ENCODE data around the gene OGG1.

Gene OGG1

GRCh38 chr3:9786825-9787669 is 37.3 kb downstream of the OGG1 start:
- peak; percentile 82 for DNase-seq

- peak; percentile 38 for DNase-seq
These were observed 38.0 kb downstream of the OGG1 start for GRCh38 chr3:9787714-9788113.

- no peak for DNase-seq
These were observed 41.4 kb downstream of the OGG1 start for GRCh38 chr3:9791127-9791526.

GRCh38 chr3:9791790-9792404 is 42.1 kb downstream of the OGG1 start:
- no peak for DNase-seq

GRCh38 chr3:9792405-9793160 is 42.8 kb downstream of the OGG1 start, which contains the start of the genes ARPC4 and TADA3:
ARPC4 (plus strand) TSS chr3:9793082; CDS start chr3:9793122, 40 bp downstream.
TADA3 (minus strand) TSS chr3:9792473; CDS start chr3:9791466, 1,007 bp downstream.
- DNase-seq = peak; percentile 99

- peak; percentile 77 for DNase-seq
These were observed 43.5 kb downstream of the OGG1 start for GRCh38 chr3:9793161-9793781.

- no peak for DNase-seq
These were observed 44.6 kb downstream of the OGG1 start for GRCh38 chr3:9794400-9794799.

- DNase-seq = no peak
These were observed 45.5 kb downstream of the OGG1 start for GRCh38 chr3:9795207-9795606.

- no peak for DNase-seq
These were observed 47.6 kb downstream of the OGG1 start for GRCh38 chr3:9797196-9797945.

GRCh38 chr3:9800529-9800928 is 50.8 kb downstream of the OGG1 start:
- DNase-seq = no peak

- no peak for DNase-seq
These were observed 53.7 kb downstream of the OGG1 start for GRCh38 chr3:9803494-9803893.

GRCh38 chr3:9804996-9805395 is 55.2 kb downstream of the OGG1 start:
- no peak for DNase-seq

GRCh38 chr3:9806137-9806536 is 56.4 kb downstream of the OGG1 start:
- DNase-seq = no peak

Measured in OCI-M1 (cell line).